GM19099 (cell line): ENCODE data around the gene SLC30A3.

Source experiments
- POLR2A ChIP-seq: IDR thresholded peaks from 3 replicates; pipeline ENCODE4 v1.6.1; 2011; ENCODE audit warnings: low read depth; ENCODE audit not compliant: insufficient read length; ENCODE audit errors: extremely low read depth

SLC30A3 gene

DNA sequence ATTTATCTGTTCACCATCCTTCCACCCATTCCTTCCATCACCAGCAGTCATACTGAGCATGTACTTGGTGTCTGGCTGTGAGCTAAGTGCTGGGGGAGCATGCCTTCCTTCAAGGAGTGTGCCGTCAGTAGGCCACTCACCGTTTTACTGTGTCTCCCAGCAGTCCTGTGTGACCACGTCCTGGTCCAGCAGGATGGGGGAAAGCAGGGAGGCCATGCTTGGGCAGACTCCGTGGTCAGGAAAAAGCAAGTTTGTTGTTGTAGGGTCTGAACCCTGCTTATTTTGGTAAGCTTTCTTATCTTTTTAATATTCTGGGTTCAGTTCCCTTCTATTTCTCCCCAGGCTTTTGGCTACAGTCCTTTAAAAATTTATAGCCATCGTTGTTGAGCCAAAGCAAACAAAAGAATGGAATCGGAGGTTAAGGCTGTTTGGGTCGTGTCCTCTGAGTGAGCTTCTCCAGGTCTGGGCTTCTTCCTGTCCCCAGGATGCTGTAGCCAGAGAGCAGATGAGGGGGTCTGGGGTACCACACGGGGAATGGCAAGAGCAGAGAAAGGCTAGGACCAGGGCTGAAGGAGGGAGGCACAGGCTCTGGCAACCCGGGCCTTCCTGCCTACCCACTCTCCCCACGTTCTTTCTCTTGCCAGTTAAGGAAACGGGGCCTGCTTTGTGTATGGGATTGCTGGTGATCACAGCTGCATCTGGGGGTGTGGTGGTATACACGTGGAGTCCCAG lies 13.5 kb downstream of the SLC30A3 start:
- no peak for TF ChIP-seq POLR2A

- TF ChIP-seq POLR2A = no peak
Observed at GRCh38 chr2:27247893-27248292, 15.0 kb downstream of the SLC30A3 start.

DNA sequence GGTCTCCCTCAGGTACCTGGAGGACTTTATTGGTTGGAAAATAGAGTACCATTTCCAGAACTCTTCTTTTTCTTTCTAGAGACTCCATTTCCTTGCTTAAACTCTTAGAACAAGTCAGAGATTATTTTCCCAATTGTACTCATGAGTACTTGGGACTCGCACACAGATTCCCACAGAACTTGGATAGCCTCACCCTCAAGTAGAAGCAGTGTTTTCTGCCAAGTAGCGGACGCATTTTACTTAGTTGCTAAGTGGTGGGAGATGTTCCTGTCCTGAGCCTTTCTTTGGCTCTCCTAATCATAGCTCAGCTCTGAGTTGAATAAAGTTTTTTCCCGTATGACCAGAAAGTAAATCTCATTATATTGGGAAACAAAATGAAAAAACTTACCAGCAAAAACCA lies 17.2 kb downstream of the SLC30A3 start:
- TF ChIP-seq POLR2A = no peak

DNA sequence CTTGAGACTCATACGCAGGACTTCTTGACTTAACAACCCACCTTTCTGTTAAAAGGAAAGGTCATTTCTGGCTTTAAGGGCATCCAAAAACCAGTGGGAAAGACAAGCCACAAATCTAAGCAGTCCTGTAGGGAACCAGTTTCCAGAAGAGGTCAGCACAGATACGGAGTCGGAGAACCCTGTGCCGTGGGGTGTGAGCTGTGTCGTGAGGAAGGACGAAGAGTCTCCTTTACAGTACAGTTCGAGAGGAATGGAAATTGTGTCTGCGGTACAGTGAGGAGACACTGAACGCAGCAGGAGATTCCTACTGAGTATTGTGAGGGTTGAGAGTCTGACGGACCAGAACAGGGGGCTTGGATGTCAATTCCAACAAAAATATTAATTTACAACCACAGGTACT lies 17.7 kb downstream of the SLC30A3 start:
- TF ChIP-seq POLR2A = no peak

GRCh38 chr2:27243391-27244130 lies 19.3 kb downstream of the SLC30A3 start:
- TF ChIP-seq POLR2A = no peak

- TF ChIP-seq POLR2A = no peak
Observed at GRCh38 chr2:27242614-27242951, 20.3 kb downstream of the SLC30A3 start.

DNA sequence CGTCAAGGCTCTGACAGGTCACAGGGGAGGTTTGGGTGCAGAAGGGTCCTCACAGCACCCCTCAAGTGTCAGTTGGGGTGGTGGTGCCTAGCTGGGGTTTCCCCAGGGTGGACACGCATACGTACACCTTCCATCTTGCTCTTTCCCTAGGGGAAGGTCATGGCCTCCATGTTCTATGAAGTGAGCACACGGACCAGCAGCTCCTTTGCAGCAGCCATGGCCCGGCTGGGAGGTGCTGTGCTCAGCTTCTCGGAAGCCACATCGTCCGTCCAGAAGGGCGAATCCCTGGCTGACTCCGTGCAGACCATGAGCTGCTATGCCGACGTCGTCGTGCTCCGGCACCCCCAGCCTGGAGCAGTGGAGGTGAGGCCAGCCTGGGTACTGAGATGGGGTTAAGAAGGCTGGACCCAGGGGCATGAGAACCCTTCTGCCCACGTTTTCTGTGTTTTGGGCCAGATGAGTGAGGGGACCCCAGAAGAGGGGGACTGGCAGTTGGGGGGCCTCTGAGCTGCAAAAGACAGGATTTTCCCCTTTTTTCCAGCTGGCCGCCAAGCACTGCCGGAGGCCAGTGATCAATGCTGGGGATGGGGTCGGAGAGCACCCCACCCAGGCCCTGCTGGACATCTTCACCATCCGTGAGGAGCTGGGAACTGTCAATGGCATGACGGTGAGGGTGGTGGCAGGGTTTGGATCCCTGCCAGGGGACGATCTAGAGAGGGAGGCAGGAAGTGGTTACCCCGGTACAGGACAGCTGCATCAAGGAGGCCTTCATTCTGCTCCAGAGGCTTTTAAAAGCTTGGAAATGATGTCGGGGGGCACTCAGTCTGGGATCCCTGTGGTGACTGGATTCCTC lies 20.9 kb downstream of the SLC30A3 start:
- no peak for TF ChIP-seq POLR2A

- TF ChIP-seq POLR2A = no peak
Observed at GRCh38 chr2:27240406-27240805, 22.4 kb downstream of the SLC30A3 start.

DNA sequence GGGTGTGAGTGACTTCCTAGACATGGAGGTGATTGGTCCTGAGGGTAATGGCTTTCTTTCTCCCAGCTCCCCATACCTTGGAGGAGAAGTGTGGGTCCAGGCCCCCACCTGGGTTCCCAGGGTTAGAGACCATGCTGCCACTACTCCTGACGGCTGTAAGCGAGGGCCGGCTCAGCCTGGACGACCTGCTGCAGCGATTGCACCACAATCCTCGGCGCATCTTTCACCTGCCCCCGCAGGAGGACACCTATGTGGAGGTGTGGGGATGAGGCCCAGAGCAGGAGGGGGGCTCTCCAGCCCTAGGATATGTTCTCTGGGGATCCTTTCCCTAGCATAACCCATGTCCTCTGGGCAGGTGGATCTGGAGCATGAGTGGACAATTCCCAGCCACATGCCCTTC lies 23.9 kb downstream of the SLC30A3 start:
- TF ChIP-seq POLR2A = no peak

GRCh38 chr2:27237341-27237945 lies 25.4 kb downstream of the SLC30A3 start:
- TF ChIP-seq POLR2A = no peak

DNA sequence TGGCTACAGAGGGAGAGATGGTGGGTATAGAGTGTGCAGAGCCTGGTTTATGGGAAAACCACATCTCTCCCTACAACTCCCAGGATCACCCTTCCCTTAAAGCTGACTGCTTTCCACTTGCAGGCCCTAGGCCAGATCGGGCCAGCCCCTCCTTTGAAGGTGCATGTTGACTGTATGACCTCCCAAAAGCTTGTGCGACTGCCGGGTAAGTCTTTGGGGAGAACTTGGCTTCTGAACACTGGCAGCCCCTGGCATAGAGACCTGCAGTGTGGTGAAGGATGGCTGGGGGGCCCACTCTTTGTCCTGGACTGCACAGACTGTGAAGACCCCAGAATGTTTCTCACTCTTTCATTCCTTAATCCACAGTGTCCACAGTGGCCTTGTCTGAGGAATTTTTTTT lies 26.2 kb downstream of the SLC30A3 start:
- no peak for TF ChIP-seq POLR2A

DNA sequence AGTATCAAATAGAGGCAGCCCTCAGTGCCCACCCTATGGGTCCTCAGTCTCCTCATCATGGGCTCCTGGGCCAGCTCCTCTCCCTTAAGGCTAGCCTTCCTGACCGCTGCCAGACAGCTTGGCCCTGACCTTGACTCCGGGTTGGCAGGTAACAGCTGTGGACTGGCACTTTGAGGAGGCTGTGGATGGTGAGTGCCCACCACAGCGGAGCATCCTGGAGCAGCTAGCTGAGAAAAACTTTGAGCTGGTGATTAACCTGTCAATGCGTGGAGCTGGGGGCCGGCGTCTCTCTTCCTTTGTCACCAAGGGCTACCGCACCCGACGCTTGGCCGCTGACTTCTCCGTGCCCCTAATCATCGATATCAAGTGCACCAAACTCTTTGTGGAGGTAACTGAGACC lies 26.7 kb downstream of the SLC30A3 start:
- TF ChIP-seq POLR2A = no peak

- no peak for TF ChIP-seq POLR2A
Observed at GRCh38 chr2:27233341-27233740, 29.5 kb downstream of the SLC30A3 start.

- no peak for TF ChIP-seq POLR2A
Observed at GRCh38 chr2:27231921-27232320, 30.9 kb downstream of the SLC30A3 start.

DNA sequence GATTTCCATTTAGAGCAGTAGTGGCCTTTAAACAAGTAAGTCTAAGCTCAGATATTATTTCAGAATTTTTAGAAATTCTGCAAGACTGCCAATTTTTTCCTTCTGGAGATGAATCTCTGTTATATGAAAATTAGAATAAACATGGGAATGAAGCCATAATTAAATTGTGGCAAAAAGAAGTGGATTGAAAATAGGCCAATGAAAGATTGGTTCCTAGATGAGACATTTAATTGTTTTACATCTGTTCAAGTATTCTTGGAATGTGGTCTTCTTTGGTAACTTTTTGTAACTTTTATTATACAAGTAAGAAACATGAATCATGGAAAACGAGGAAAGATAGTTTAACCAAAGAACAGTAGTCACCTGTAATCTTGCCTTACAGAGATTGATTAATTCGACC lies 35.3 kb downstream of the SLC30A3 start:
- no peak for TF ChIP-seq POLR2A
